BLaER1 treated with 17β-estradiol and CSF1 and Interleukin-3, amounts not matched to agents 10 nM and 100 nM (cell line): ENCODE results near the gene EPHA5.

Experiments
- H3K27ac ChIP-seq, 11 experiments: shearing (Covaris generic); formaldehyde crosslinking; 2 replicates each; pipeline ENCODE4 v1.8.1; 2022
- H3K27me3 ChIP-seq, 11 experiments: shearing (Covaris generic); formaldehyde crosslinking; 2 replicates each; pipeline ENCODE4 v1.8.1; 2022
- H3K36me3 ChIP-seq, 11 experiments: shearing (Covaris generic); formaldehyde crosslinking; 2 replicates each; pipeline ENCODE4 v1.8.1; 2022
- H3K4me1 ChIP-seq, 10 experiments: shearing (Covaris generic); formaldehyde crosslinking; 2 replicates each; pipeline ENCODE4 v1.8.1; 2022
- H3K4me2 ChIP-seq, 11 experiments: shearing (Covaris generic); formaldehyde crosslinking; 2 replicates each; pipeline ENCODE4 v1.8.1; 2022
- H3K4me3 ChIP-seq, 10 experiments: shearing (Covaris generic); formaldehyde crosslinking; 2 replicates each; pipeline ENCODE4 v1.8.1; 2022
- H3K9ac ChIP-seq, 11 experiments: shearing (Covaris generic); formaldehyde crosslinking; 2 replicates each; pipeline ENCODE4 v1.8.1; 2022
- H3K9me3 ChIP-seq, 11 experiments: shearing (Covaris generic); formaldehyde crosslinking; replicated peaks in 1 of 11; 2 replicates each; pipeline ENCODE4 v1.8.1; 2022
- H4K20me1 ChIP-seq, 11 experiments: shearing (Covaris generic); formaldehyde crosslinking; 2 replicates each; pipeline ENCODE4 v1.8.1; 2022
- Cebpa-rat ChIP-seq, 11 experiments: shearing (Covaris generic); IDR thresholded peaks; 2 replicates each; pipeline ENCODE4 v1.8.1; 2022

The EPHA5 gene

DNA sequence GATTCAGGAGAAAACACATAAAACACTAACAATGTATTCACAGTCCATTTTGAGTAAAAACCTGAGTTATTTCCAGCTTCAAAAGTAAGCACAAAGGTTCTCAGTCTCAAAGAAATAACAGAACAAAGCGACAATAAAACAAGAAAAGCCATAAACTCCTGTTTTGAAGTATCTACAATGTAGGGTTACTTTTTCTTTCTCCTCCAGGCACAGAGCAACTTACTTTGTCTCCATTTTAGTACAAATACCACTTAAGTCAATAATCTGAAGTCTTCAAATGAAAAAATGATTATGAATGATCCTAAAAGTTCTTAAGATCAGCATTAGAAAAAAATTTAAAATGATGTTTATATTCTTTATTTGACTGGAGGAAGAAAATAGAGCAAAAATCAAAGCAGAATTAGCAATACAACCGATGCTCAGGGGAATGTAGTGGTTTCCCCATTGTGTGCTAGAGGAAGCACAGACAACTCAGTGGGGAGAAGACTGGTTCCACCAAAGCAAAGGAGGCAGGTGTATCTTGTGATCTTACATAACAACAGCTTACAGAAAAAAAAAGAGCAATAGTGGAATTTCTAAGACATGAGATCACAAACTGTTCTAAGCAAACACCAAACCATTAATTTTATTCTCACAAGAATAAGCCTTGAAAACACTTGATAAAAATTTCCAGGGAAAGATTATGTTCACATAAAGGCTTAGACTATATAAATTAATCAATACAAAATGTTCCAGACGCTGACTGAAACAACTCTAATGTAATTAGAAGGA lies 35.1 kb downstream of the EPHA5 start:
- H3K4me3 ChIP-seq, result no peak overlapping the region
- TF ChIP-seq Cebpa-rat (IDR thresholded peaks at IDR 0.05), result no peak
- no peaks in the 10 kb centered on the region for H3K9me3 ChIP-seq
- no peak overlapping the region for H3K4me2 ChIP-seq
- H3K36me3 ChIP-seq, result no peaks in the 10 kb centered on the region
- no peaks in the 10 kb centered on the region for H4K20me1 ChIP-seq
- H3K27me3 ChIP-seq, result no peaks in the 10 kb centered on the region
- H3K9ac ChIP-seq, result no peak overlapping the region
- H3K4me1 ChIP-seq, result no peaks in the 10 kb centered on the region
- no peak overlapping the region for H3K27ac ChIP-seq

DNA sequence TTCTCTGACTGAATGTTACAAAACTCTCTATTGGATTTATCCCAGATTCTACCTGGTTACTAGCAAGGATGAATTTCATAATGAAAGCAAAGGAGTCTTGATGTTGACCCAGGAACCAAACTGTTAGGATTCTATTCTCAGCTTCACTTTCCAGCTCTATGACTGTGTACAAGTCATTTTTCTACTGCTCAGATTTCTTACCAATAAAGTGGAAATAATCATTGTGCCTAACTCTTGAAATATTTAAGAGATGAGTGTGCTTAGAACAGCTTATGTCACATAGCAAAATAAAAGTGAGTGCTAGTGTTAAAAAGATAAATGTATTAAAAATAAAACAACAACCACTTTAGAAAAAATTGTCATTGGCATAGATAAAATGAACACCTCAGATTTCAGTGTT lies 45.6 kb downstream of the EPHA5 start:
- Histone ChIP-seq H4K20me1 (no peaks in the 10 kb centered on the region), H3K9me3 (no peaks in the 10 kb centered on the region), H3K36me3 (no peaks in the 10 kb centered on the region), H3K27me3 (no peaks in the 10 kb centered on the region), H3K4me1 (no peaks in the 10 kb centered on the region), H3K4me2 (no peak overlapping the region), H3K27ac (no peak overlapping the region), H3K9ac (no peak overlapping the region), H3K4me3 (no peak overlapping the region)
- no peak for TF ChIP-seq Cebpa-rat (IDR thresholded peaks at IDR 0.05)

DNA sequence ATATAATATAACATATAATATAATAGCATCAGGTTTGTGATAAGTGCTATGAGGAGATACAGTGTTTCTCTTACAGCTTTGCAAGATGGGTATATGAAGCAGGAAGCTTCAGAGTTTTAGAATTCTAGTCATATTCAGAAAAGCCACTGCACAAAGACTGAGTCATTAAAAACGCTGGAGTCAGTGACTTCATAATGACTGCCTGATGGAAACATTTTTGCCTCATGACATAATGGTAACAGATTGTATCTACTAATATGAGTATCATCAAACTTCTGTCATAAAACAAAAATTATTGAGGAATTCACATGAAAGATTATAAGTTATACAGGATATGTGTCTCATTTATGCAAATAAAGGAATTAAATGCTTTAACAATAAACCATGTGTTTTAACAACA lies 46.8 kb downstream of the EPHA5 start:
- H3K9me3 ChIP-seq, result no peaks in the 10 kb centered on the region
- no peaks in the 10 kb centered on the region for H3K27me3 ChIP-seq
- TF ChIP-seq Cebpa-rat (IDR thresholded peaks at IDR 0.05), result no peak
- H3K4me2 ChIP-seq, result no peak overlapping the region
- no peak overlapping the region for H3K27ac ChIP-seq
- no peaks in the 10 kb centered on the region for H3K36me3 ChIP-seq
- no peaks in the 10 kb centered on the region for H3K4me1 ChIP-seq
- no peaks in the 10 kb centered on the region for H4K20me1 ChIP-seq
- H3K4me3 ChIP-seq, result no peak overlapping the region
- H3K9ac ChIP-seq, result no peak overlapping the region

DNA sequence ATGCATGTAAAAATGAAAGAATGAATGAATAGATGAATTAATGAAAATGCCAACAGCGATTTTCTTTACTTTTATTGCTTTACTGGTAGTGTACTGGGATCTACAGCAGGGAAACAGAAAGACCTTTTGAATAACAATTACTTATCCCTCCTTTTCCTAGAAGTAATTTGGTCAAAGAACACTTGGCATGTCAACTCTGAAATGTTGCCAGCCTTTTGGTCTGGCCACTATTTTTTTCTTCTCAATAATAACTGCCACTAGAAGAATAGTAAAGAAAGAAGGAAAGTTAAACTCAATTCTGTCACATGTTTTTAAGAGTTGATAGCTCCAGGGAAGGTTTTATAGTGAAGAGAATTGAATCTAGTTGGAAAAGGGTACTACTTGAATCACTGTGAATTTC lies 52.9 kb downstream of the EPHA5 start:
- Histone ChIP-seq H3K36me3 (no peaks in the 10 kb centered on the region), H4K20me1 (no peaks in the 10 kb centered on the region), H3K9me3 (no peaks in the 10 kb centered on the region), H3K9ac (no peak overlapping the region), H3K4me1 (no peaks in the 10 kb centered on the region), H3K27me3 (no peaks in the 10 kb centered on the region), H3K27ac (no peak overlapping the region), H3K4me2 (no peak overlapping the region), H3K4me3 (no peak overlapping the region)
- TF ChIP-seq Cebpa-rat (IDR thresholded peaks at IDR 0.05), result no peak

- Histone ChIP-seq H3K4me2 (no peak overlapping the region), H3K9ac (no peak overlapping the region), H4K20me1 (no peaks in the 10 kb centered on the region), H3K4me1 (no peaks in the 10 kb centered on the region), H3K36me3 (no peaks in the 10 kb centered on the region), H3K9me3 (no peaks in the 10 kb centered on the region), H3K27ac (no peak overlapping the region), H3K4me3 (no peak overlapping the region), H3K27me3 (no peaks in the 10 kb centered on the region; a peak in 1 of 22 replicates)
- no peak for TF ChIP-seq Cebpa-rat (IDR thresholded peaks at IDR 0.05)
These were observed 65.8 kb downstream of the EPHA5 start for GRCh38 chr4:65604515-65604914.

GRCh38 chr4:65600656-65601055 lies 69.6 kb downstream of the EPHA5 start:
- Histone ChIP-seq H3K27ac (no peak overlapping the region), H3K9ac (no peak overlapping the region), H3K4me2 (no peak overlapping the region), H3K4me3 (no peak overlapping the region), H3K9me3 (no peaks in the 10 kb centered on the region), H4K20me1 (no peaks in the 10 kb centered on the region), H3K4me1 (no peaks in the 10 kb centered on the region), H3K36me3 (no peaks in the 10 kb centered on the region), H3K27me3 (no peaks in the 10 kb centered on the region)
- TF ChIP-seq Cebpa-rat (IDR thresholded peaks at IDR 0.05), result no peak

DNA sequence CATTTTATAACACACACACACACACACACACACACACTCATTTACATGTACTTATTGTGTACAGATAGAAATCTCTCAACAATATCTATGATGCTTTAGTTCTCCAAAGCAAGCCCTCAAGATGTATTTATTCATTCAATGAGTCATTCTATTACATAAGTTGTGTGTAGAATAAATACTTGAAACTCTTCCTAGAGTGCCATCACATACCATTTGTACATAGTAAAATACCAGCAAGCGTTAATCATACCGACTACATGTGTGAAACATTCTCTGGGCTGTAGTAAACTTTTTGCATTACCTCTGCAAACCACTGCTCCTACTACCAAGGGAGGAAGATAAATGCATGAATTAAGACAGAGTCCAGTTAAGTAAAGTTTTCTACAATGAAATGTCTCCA lies 70.9 kb downstream of the EPHA5 start:
- H3K4me3 ChIP-seq, result no peak overlapping the region
- H3K4me2 ChIP-seq, result no peak overlapping the region
- no peaks in the 10 kb centered on the region for H3K9me3 ChIP-seq
- H3K27ac ChIP-seq, result no peak overlapping the region
- H3K36me3 ChIP-seq, result no peaks in the 10 kb centered on the region
- no peaks in the 10 kb centered on the region for H4K20me1 ChIP-seq
- H3K9ac ChIP-seq, result no peak overlapping the region
- no peak for TF ChIP-seq Cebpa-rat (IDR thresholded peaks at IDR 0.05)
- no peaks in the 10 kb centered on the region for H3K27me3 ChIP-seq
- no peaks in the 10 kb centered on the region for H3K4me1 ChIP-seq

- Histone ChIP-seq H3K4me3 (no peak overlapping the region), H3K4me1 (no peaks in the 10 kb centered on the region), H3K27me3 (no peaks in the 10 kb centered on the region), H3K9ac (no peak overlapping the region), H4K20me1 (no peaks in the 10 kb centered on the region), H3K4me2 (no peak overlapping the region), H3K9me3 (no peaks in the 10 kb centered on the region), H3K27ac (no peak overlapping the region), H3K36me3 (no peaks in the 10 kb centered on the region)
- no peak for TF ChIP-seq Cebpa-rat (IDR thresholded peaks at IDR 0.05)
These were observed 72.6 kb downstream of the EPHA5 start for GRCh38 chr4:65597697-65598096.

DNA sequence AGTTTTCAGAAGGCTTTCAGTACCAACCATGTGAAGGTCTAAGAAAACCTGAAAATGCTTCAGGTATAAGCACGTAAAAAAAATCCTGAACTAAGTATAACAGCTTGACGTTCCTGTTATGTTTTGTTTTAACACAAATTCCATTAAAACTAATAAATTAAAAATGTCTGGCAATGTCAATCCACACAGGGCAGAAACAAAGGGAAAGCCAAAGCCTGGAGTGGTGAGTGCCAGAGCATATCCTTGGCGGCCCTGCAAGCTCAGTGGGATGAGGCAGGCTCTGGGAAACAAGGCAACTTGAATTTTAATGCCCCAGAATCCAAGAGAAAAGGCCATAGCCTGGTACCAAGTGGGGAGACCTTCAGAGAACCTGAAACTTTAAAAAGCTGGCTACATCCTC lies 78.2 kb downstream of the EPHA5 start:
- Histone ChIP-seq H3K4me1 (no peaks in the 10 kb centered on the region), H4K20me1 (no peaks in the 10 kb centered on the region), H3K27me3 (no peaks in the 10 kb centered on the region), H3K9me3 (no peaks in the 10 kb centered on the region), H3K4me3 (no peak overlapping the region), H3K4me2 (no peak overlapping the region), H3K36me3 (no peaks in the 10 kb centered on the region), H3K27ac (no peak overlapping the region), H3K9ac (no peak overlapping the region)
- no peak for TF ChIP-seq Cebpa-rat (IDR thresholded peaks at IDR 0.05)

GRCh38 chr4:65589921-65590320 lies 80.4 kb downstream of the EPHA5 start:
- H3K36me3 ChIP-seq, result no peaks in the 10 kb centered on the region
- H3K27me3 ChIP-seq, result no peaks in the 10 kb centered on the region
- no peak overlapping the region for H3K9ac ChIP-seq
- TF ChIP-seq Cebpa-rat (IDR thresholded peaks at IDR 0.05), result no peak
- H3K4me2 ChIP-seq, result no peak overlapping the region
- no peak overlapping the region for H3K4me3 ChIP-seq
- no peaks in the 10 kb centered on the region for H3K9me3 ChIP-seq
- no peaks in the 10 kb centered on the region for H3K4me1 ChIP-seq
- H3K27ac ChIP-seq, result no peak overlapping the region
- H4K20me1 ChIP-seq, result no peaks in the 10 kb centered on the region
